Activated CD4-positive, alpha-beta memory T cell treated with anti-CD3 and anti-CD28 coated beads for 36 hours (primary cell): ENCODE results near the gene GADD45G. TPM values are rescaled to one million over a fixed set of nuclear protein-coding genes. Genes with fewer than 3 reads are reported as not detected.

ENCODE experiments used
- CTCF ChIA-PET: fragments of 350-600 bp; sonication (Branson Sonifier 250); formaldehyde crosslinking; loops from one replicate; lab custom pipeline; 2021; ENCODE audit warnings: antibody characterized with exemption, inconsistent platforms; lab: Charles Lee
- POLR2A ChIA-PET: fragments of 350-600 bp; sonication (Branson Sonifier 250); formaldehyde crosslinking; loops from one replicate; lab custom pipeline; 2021; ENCODE audit warnings: antibody characterized with exemption; lab: Charles Lee
- DNase-seq: peaks from one replicate; pipeline ENCODE4 v3.0.0-alpha.2; 2020
- H3K27ac Mint-ChIP-seq: one replicate; pipeline ENCODE4 v1.8.0; 2021; ENCODE audit warnings: mixed read lengths
- H3K27me3 Mint-ChIP-seq: one replicate; pipeline ENCODE4 v1.8.0; 2021; ENCODE audit warnings: mixed read lengths
- H3K36me3 Mint-ChIP-seq: one replicate; pipeline ENCODE4 v1.8.0; 2021; ENCODE audit warnings: mixed read lengths
- H3K4me1 Mint-ChIP-seq: one replicate; pipeline ENCODE4 v1.8.0; 2021; ENCODE audit warnings: low read depth, mixed read lengths
- H3K4me3 Mint-ChIP-seq: one replicate; pipeline ENCODE4 v1.8.0; 2021; ENCODE audit warnings: mild to moderate bottlenecking, mixed read lengths
- H3K9me3 Mint-ChIP-seq: one replicate; pipeline ENCODE4 v1.8.0; 2021; ENCODE audit warnings: mixed read lengths
- intact Hi-C: fragments of 100-400 bp; cut with micrococcal nuclease; formaldehyde crosslinking; loops from one replicate; pipeline ENCODE4 v1.15.1; 2023
- total RNA-seq, 2 experiments: library from RNA; stranded (reverse); gene quantifications; one replicate each; pipeline ENCODE4 v1.2.3, GENCODE V29; 2021

Gene GADD45G
- total RNA-seq, 2 experiments from 2014 or later, result 5.1 to 5.7 TPM

GRCh38 chr9:89576404-89576839 lies 28.4 kb upstream of the GADD45G start:
- Mint-ChIP-seq H3K4me3 (no peak overlapping the region), H3K4me1 (peaks cover 8% of the 10 kb centered on the region), H3K9me3 (no peaks in the 10 kb centered on the region), H3K27me3 (peaks cover 29% of the 10 kb centered on the region), H3K27ac (no peak overlapping the region), H3K36me3 (no peaks in the 10 kb centered on the region)
- ChIA-PET CTCF (interaction anchor here (0.6 to 3.7 kb wide), 13 partner anchors 11 to 1428 kb away, joined by 3 to 22 read pairs (median 5); no protein-coding TSS in a partner anchor), POLR2A (no interaction called here)
- no peak for DNase-seq
- intact Hi-C loops, result no loop called here

- Mint-ChIP-seq H3K27me3 (peaks cover 34% of the 10 kb centered on the region), H3K4me3 (no peak overlapping the region), H3K36me3 (no peaks in the 10 kb centered on the region), H3K4me1 (peaks cover 8% of the 10 kb centered on the region), H3K9me3 (no peaks in the 10 kb centered on the region), H3K27ac (no peak overlapping the region)
- intact Hi-C loops, result no loop called here
- no peak for DNase-seq
- CTCF ChIA-PET, result interaction anchor here (0.6 to 3.7 kb wide), 9 partner anchors 11 to 1429 kb away, joined by 3 to 22 read pairs (median 5); no protein-coding TSS in a partner anchor
- POLR2A ChIA-PET, result no interaction called here
Measured at GRCh38 chr9:89577363-89577762, 27.4 kb upstream of the GADD45G start.

- intact Hi-C loops, result no loop called here
- peak; percentile 40 for DNase-seq
- no peak overlapping the region for H3K27ac Mint-ChIP-seq
Measured at GRCh38 chr9:89579741-89580385, 24.9 kb upstream of the GADD45G start.

DNA sequence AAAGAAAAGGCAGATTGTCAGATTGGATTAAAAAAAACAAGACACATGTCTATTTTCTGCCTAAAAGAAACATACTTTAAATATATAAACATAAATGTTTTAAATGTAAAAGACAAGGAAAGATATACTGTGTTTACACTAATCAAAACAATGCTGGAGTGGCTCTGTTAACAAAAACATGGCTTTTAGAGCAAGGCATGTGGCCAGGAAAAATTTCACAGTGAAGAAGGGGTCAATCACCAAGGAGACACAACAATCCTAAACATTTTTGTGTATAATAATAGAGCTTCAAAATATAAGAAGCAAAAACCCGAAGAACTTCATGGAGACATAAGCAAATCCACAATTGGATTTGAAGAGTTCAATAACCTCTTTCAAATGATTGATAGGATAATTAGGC lies 18.5 kb upstream of the GADD45G start:
- no peak overlapping the region for H3K4me3 Mint-ChIP-seq
- intact Hi-C loops, result no loop called here
- no peak for DNase-seq
- CTCF ChIA-PET, result interaction anchor here (1.1 kb wide), 1 partner anchor 516 kb away, joined by 3 read pairs; no protein-coding TSS in a partner anchor
- peaks cover 2% of the 10 kb centered on the region for H3K36me3 Mint-ChIP-seq
- POLR2A ChIA-PET, result no interaction called here
- no peak overlapping the region for H3K27ac Mint-ChIP-seq
- peaks cover 36% of the 10 kb centered on the region for H3K27me3 Mint-ChIP-seq
- H3K9me3 Mint-ChIP-seq, result no peaks in the 10 kb centered on the region
- H3K4me1 Mint-ChIP-seq, result no peaks in the 10 kb centered on the region

More at GRCh38 chr9:89579741-89580385, 24.9 kb upstream of the GADD45G start:
- Mint-ChIP-seq H3K4me1 (peaks cover 8% of the 10 kb centered on the region), H3K9me3 (no peaks in the 10 kb centered on the region), H3K27me3 (peaks cover 51% of the 10 kb centered on the region), H3K36me3 (peaks cover 2% of the 10 kb centered on the region), H3K4me3 (no peak overlapping the region)
- POLR2A ChIA-PET, result no interaction called here
- CTCF ChIA-PET, result interaction anchor here (0.5 to 2.0 kb wide), 3 partner anchors 13 to 600 kb away, joined by 3 to 7 read pairs (median 4); no protein-coding TSS in a partner anchor

DNA sequence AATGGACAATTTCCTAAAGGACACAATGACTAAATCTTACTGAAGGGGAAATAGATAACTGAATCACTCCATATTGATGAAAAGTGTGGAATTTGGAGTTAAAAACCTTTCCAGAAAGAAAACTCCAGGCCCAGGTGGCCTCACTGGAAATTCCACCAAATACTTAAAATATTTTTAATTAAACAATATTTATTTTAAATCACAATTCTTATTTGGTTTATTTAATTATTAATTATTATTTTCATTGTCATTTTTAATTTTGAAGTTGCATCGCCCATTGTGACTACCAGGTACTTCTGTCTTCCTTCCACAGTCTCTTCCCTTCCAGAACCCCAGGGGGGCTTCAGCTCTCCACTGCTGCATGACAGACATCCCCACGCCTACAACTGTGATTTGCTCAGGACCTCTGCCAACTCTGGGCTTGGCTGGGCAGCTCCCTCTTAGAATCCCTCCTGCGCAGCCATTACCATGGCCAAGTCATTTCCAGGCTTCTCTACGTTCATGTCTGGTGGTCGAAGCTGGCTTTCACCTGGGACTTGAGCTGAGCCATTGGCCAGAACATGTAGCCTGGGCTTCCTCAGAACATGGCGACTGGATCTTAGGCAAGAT lies 16.4 kb upstream of the GADD45G start:
- DNase-seq, result no peak
- intact Hi-C loops, result no loop called here
- Mint-ChIP-seq H3K4me1 (no peaks in the 10 kb centered on the region), H3K9me3 (no peaks in the 10 kb centered on the region), H3K4me3 (no peak overlapping the region), H3K27ac (no peak overlapping the region), H3K36me3 (peaks cover 2% of the 10 kb centered on the region), H3K27me3 (peaks cover 31% of the 10 kb centered on the region)
- CTCF ChIA-PET, result interaction anchor here (1.0 to 1.4 kb wide), 2 partner anchors 10 to 11 kb away, joined by 3 read pairs; no protein-coding TSS in a partner anchor
- POLR2A ChIA-PET, result no interaction called here

DNA sequence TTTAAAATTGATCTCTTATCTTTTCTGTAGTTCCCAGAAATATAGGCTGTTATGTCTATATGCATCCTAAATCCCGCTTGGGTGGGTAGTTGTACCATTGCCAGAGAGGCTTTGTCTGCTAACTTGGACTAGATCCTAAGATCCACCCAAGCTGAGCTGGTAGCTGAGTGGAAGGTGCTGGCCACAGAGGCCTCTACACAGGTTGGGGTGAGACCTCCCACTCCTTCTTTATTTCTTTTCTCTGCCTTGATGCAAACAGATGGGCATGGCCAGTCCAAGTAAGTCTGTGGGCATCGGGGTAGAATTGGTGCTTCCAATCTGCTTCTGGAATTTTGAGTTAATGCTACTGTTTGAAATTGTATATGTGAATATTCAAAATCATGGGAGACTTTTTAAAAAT lies 14.4 kb upstream of the GADD45G start:
- H3K9me3 Mint-ChIP-seq, result no peaks in the 10 kb centered on the region
- ChIA-PET CTCF (no interaction called here), POLR2A (no interaction called here)
- peaks cover 2% of the 10 kb centered on the region for H3K4me1 Mint-ChIP-seq
- no peak for DNase-seq
- intact Hi-C loops, result loop anchor here (5.0 to 10.0 kb wide), 2 partner anchors 634 to 1282 kb away; no protein-coding TSS in a partner anchor
- H3K27ac Mint-ChIP-seq, result no peak overlapping the region
- H3K4me3 Mint-ChIP-seq, result no peak overlapping the region
- no peaks in the 10 kb centered on the region for H3K36me3 Mint-ChIP-seq
- H3K27me3 Mint-ChIP-seq, result peaks cover 25% of the 10 kb centered on the region

DNA sequence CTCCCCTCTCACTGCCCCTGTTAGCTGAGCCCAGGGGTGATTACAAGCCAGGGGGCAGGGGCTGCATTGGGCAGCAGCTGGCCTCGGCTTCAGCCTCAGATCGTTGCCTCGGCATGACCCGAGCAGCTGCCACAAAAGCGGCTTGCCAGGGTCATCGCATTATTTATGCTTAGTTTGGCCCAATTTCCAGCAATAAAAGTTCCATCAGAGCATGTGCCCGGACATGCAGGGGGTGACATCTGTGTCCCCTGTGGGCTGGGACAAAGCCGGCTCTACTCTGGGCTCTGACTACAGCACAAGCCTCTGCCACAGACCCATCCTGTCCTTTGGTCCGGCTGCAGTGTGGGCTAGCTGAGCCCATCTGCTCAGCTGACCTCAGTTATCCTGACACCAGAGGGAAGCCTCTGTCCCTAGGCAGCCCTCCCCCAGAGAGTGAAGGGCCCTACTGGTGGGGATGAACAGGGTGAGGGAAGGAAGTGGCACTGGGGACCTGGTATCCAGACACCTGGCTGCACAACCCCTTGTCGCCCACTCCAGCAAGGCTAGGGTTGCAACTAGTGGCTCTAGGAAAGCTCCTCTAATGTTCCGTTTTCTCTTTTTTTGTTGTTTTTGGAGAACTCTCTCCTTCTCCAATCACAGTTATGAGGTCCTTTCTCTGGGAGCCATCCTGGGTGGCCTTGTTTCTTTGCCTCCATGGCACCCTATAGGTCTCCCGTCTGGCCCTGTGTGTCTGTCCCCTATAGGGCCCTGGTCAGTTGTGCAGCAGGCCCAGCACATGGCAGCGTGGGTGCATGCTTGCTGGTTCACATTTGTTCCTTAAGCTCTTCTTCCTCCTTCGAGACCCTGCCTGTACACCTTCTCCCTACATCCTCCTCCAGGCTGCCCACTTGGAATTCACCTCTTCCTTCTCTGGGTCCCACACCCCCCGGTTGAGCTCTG lies 13.3 kb upstream of the GADD45G start:
- Mint-ChIP-seq H3K27ac (no peak overlapping the region), H3K4me1 (peaks cover 2% of the 10 kb centered on the region), H3K36me3 (no peaks in the 10 kb centered on the region), H3K27me3 (peaks cover 16% of the 10 kb centered on the region), H3K9me3 (no peaks in the 10 kb centered on the region), H3K4me3 (no peak overlapping the region)
- ChIA-PET CTCF (interaction anchor here (2.4 to 7.6 kb wide), 5 partner anchors 7 to 510 kb away, joined by 7 to 190 read pairs (median 22); partner anchors contain the start of gene GADD45G), POLR2A (no interaction called here)
- no peak for DNase-seq
- intact Hi-C loops, result loop anchor here (5.0 to 10.0 kb wide), 2 partner anchors 633 to 1281 kb away; no protein-coding TSS in a partner anchor

GRCh38 chr9:89592213-89592815 lies 12.5 kb upstream of the GADD45G start:
- intact Hi-C loops, result loop anchor here (5.0 to 10.0 kb wide), 2 partner anchors 632 to 1280 kb away; no protein-coding TSS in a partner anchor
- peaks cover 16% of the 10 kb centered on the region for H3K27me3 Mint-ChIP-seq
- ChIA-PET POLR2A (no interaction called here), CTCF (interaction anchor here (1.0 to 7.6 kb wide), 9 partner anchors 8 to 550 kb away, joined by 3 to 190 read pairs (median 8); partner anchors contain the start of gene GADD45G)
- no peak for DNase-seq
- H3K4me3 Mint-ChIP-seq, result no peak overlapping the region
- peaks cover 2% of the 10 kb centered on the region for H3K4me1 Mint-ChIP-seq
- H3K27ac Mint-ChIP-seq, result no peak overlapping the region
- H3K36me3 Mint-ChIP-seq, result no peaks in the 10 kb centered on the region
- H3K9me3 Mint-ChIP-seq, result no peaks in the 10 kb centered on the region

DNA sequence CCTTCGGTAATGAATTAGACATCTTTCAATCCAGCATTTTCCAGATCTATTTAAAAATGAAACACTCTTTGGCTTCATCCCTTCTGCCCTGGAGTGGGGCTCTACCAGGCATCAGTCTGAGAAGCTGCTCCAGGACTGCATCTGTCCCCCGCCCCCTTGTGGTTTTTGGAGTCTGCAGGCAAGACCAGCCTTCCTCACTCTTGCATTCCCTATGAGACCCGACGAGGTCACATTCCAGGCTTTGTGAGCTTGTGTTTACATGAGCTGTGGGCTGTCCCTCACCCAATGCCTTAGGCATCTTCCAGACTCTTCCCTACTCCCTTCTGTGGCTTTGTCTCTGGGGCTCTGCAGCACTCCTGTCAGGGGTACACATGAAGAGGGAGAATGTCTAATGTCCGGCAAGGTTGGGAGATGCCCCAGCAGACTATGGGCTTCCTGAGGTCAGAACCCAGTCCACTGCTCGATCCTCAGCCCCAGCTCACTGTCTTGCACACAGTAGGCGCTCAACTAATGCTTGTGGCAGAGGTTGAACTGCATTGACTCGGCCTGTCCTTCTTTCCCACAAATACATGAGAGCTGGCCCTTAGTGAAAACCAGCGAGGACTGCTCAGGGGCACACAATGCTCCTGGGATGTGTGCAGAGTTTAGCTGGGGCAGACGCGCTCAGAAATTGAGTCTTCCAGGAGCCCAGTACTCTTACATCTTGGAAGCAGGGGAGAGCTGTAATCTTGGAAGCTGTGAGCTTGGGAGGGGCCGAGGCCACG lies 11.7 kb upstream of the GADD45G start:
- POLR2A ChIA-PET, result no interaction called here
- intact Hi-C loops, result loop anchor here (5.0 to 10.0 kb wide), 2 partner anchors 632 to 1279 kb away; no protein-coding TSS in a partner anchor
- Mint-ChIP-seq H3K36me3 (no peaks in the 10 kb centered on the region), H3K4me1 (peaks cover 2% of the 10 kb centered on the region), H3K4me3 (no peak overlapping the region), H3K27me3 (peaks cover 16% of the 10 kb centered on the region), H3K27ac (no peak overlapping the region), H3K9me3 (no peaks in the 10 kb centered on the region)
- no peak for DNase-seq
- CTCF ChIA-PET, result interaction anchor here (0.7 to 7.6 kb wide), 26 partner anchors 8 to 549 kb away, joined by 3 to 190 read pairs (median 4); partner anchors contain the start of gene GADD45G

GRCh38 chr9:89593727-89594427 lies 10.9 kb upstream of the GADD45G start:
- ChIA-PET POLR2A (no interaction called here), CTCF (interaction anchor here (0.6 to 7.6 kb wide), 29 partner anchors 10 to 548 kb away, joined by 3 to 190 read pairs (median 4); partner anchors contain the start of gene GADD45G)
- peaks cover 16% of the 10 kb centered on the region for H3K27me3 Mint-ChIP-seq
- peak; percentile 73 for DNase-seq
- no peaks in the 10 kb centered on the region for H3K36me3 Mint-ChIP-seq
- no peaks in the 10 kb centered on the region for H3K9me3 Mint-ChIP-seq
- peaks cover 2% of the 10 kb centered on the region for H3K4me1 Mint-ChIP-seq
- no peak overlapping the region for H3K27ac Mint-ChIP-seq
- H3K4me3 Mint-ChIP-seq, result no peak overlapping the region
- intact Hi-C loops, result loop anchor here (5.0 to 10.0 kb wide), 2 partner anchors 631 to 1278 kb away; no protein-coding TSS in a partner anchor
